Astrocyte (in vitro differentiated cells and primary cell): ENCODE measurements around the gene COG5.

Experiments used
- CTCF ChIP-seq: IDR thresholded peaks from 2 replicates; pipeline ENCODE4 v1.5.1; 2011; ENCODE audit warnings: low read depth, mild to moderate bottlenecking, inconsistent platforms, low read length, moderate library complexity; ENCODE audit not compliant: insufficient read depth
- EZH2 ChIP-seq: IDR thresholded peaks from 2 replicates; pipeline ENCODE4 v1.6.1; 2012; ENCODE audit warnings: mild to moderate bottlenecking, low read length, inconsistent platforms; ENCODE audit not compliant: insufficient read depth

- TF ChIP-seq CTCF (no peak), EZH2 (no peak)
Observed at GRCh38 chr7:107494315-107494751, 69.4 kb downstream of the COG5 start.
